Right ventricle myocardium inferior (tissue), 1 donor: ENCODE results near the gene SLC7A14. TPM values are rescaled to one million over a fixed set of nuclear protein-coding genes. Genes with fewer than 3 reads are reported as not detected.

Source experiments
- ATAC-seq: fragments of 200-7000 bp; cut with Tn5 transposase; one replicate; pipeline ENCODE4 v1.9.1; 2020; ENCODE audit warnings: mild to moderate bottlenecking, moderate library complexity
- DNase-seq: peaks from one replicate; pipeline ENCODE4 v3.0.0; 2021; ENCODE audit errors: missing footprints
- intact Hi-C: fragments of 100-400 bp; cut with DNase I; formaldehyde crosslinking; loops from one replicate; pipeline ENCODE4 v1.11.0; 2022
- microRNA-seq: library from miRNA; unstranded; fragments of <30 nt; microRNA quantifications from one replicate; pipeline ENCODE4 v1.2.0, GENCODE V29; 2020
- total RNA-seq: library from RNA; stranded (reverse); fragmentation: NEBNext Ultra II Directional; extraction: Animal tissue kit (Norgen Biotek cat#: 25700); gene quantifications from one replicate; pipeline ENCODE4 v1.2.1, GENCODE V29; 2021
- donor health status: DM: no; HTN: yes; CAD: no; lungs with severe emphysema.

The SLC7A14 gene
- total RNA-seq, 1 donor from 2014 or later: not detected

DNA sequence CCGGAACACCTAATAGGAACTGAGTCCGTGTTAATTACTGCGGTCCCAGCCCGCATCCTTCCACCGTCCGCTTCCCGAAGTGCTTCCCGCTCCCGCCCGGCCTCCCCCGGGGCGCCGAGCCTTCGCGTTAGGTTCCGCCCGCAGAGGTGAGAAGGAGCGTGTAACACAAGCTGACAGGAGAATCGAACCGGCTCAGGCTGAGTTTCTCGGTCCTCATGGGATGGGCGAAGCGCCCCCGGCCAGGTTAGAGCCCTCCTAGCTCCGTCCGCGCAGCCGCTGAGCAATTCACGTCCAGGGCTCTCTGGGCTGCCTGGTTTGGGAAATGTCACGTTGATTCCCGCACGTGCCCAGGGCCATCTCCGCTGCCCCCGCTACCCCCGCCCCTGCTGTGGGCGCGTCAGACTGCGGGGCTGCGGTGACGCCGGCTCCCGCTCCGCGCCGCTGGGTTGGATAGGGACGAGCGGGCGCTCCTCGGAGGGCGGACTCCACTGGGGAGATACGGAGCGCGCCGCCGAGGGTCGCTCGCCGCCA is 166.3 kb downstream of the SLC7A14 start:
- DNase-seq (no peak), ATAC-seq (peak; percentile 37)
- intact Hi-C loops: no loop called here

DNA sequence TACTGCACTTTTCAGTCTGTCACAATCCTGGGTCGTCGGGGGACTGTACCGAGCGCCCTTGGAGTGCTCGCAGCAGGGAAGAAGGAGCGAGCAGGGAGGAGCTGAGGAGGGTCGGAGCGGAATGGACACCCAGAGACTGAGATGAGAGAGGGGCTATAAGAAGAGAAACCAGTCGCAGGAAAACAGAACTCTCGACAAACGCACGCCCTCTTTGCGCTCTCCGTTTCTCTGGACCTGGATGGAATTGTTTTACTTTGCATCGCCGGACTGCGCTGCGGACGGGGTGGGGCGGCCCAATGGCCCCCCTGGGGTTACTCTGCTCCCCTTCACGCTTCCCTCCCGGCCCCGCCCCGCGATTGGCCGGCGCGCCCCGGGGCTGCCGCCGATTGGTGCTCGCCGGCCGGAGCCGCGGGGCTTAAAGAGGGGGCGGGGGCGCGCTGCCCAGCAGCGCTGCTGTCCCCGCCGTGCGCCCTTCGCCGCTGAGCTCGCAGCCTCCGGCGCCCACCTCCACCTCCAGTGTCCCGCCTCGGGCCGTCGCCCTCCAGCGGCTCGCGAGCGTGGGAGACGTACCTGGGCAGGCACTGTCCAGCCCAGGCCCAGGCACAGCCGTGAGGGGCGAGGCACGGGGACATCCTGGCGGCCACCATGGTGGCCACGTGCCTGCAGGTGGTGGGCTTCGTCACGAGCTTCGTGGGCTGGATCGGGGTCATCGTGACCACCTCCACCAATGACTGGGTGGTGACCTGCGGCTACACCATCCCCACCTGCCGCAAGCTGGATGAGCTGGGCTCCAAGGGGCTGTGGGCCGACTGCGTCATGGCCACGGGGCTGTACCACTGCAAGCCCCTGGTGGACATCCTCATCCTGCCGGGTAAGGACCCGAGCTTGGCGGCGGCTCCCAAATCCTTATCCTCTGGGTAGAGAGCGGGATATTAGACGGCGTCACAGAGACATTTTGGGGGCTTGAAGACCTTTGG is 167.2 kb downstream of the SLC7A14 start, which contains the start of gene CLDN11:
CLDN11 (plus strand) TSS at position 447 of the 977 bp plus-strand sequence; CDS start at position 646, 199 bp downstream.
- peak; percentile 48 for ATAC-seq
- intact Hi-C loops: no loop called here
- peak; percentile 72 for DNase-seq

DNA sequence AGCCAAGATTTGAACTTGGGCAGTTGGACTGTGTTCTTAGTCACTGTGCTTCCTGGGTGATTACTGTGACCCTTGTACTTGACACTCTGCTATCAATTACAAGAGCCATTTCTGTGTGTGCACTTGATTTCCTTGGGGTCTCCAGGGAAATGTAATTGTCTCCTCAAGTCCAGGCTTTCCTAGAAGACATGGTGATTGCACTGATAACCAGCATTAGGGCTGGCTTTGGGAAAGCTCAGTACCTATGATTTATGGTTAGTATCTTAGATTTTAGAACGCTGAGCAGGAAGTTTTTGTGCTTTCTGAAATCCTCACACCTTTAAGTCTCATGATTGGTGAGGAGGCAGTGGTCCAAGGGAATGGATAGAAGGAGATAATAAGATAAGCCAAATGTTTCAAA is 168.8 kb downstream of the SLC7A14 start:
- ATAC-seq: no peak
- intact Hi-C loops: no loop called here
- no peak for DNase-seq

DNA sequence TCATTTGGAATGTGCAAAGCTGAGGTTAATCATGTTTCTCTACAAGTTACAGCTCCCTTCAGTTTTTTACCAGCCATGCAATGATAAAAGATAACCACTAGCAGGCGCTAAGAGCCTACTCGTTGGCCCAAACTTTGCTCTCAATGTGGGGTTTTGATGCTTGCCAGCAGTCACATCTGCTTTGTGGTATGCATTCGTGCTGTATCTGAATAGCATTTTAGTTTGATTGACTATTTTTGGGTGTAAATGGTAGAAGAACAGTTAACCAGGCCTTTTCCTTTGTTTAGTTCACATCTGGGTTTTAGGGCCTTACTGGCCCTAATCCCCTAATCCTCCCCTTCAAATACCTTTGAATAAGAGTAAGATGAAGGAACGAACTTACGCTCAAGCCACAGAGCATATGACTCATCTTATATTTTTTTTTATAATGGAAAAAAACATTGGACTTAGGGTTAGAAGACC is 171.6 kb downstream of the SLC7A14 start:
- no peak for DNase-seq
- ATAC-seq: peak; percentile 49
- intact Hi-C loops: loop anchor here (2.0 kb wide), 2 partner anchors 277 to 397 kb away; no protein-coding TSS in a partner anchor

DNA sequence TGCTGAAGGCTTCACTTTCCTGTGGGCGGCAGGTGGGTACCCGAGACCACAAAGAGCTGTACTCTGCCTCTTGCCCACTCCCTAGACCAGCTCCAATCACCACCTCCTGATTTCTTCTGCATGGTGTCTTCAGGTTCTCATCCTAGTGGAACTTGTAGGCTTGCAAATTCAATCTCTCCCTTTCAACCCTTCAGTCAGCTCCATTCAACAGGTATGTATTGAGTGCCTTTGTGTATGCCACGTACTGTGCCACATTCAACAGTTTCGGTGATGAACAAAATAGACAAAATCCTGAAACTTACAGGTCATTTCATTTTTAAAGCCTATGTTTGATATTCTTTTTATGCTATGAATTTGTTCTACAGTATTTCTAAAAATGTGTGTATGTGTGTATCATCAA is 172.6 kb downstream of the SLC7A14 start:
- no peak for DNase-seq
- ATAC-seq: no peak
- intact Hi-C loops: no loop called here

DNA sequence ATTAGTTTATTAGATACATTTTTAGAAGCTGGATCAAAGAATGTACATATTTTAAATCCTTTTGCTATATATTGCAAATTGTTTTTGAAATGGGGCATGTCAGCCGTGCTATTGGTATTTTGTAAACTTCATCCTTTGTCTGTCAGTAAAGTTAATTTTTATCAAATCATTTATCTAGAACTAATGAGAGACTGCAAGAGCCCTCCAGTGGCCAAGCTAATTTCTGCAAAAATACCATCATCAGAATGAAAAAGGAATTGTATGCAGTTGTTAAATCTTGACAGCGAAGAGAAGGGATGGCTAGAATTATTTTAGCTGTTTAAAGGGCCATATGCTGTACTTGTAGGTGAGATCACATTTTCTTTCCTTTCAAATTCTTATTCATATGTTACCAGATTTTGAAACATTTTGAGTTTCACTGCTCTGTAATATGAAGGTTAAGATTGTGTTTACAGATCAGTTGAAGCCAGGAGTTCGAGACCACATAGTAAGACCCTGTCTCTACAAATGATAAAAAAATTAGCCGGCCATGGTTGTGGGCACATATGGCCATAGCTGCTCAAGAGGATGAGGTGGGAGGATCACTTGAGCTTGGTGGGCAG is 175.3 kb downstream of the SLC7A14 start:
- intact Hi-C loops: loop anchor here (2.0 kb wide), 1 partner anchor 100 kb away; no protein-coding TSS in a partner anchor
- ATAC-seq (no peak), DNase-seq (no peak)

Small RNA genes lying within 50 kb of the gene (microRNA-seq; reads per million reads assigned to microRNA genes)
- gene MIR6828: not detected

Other genes with a start within 250 kb of the SLC7A14 start
- 14.2 TPM for gene SKIL, start 228.4 kb downstream of the SLC7A14 start, total RNA-seq
- gene CLDN11, start 167.2 kb downstream of the SLC7A14 start, total RNA-seq: 2.7 TPM